AG09319 (cell line): ENCODE data around the gene PLA2G12B.
"Not testable (repeated sequence)": the region's sequence is repeated elsewhere in the genome, so short reads cannot be mapped to it uniquely, and the experiment has no call there.

Experiments used
- DNase-seq: peaks from one replicate; pipeline ENCODE4 v3.0.0-alpha.2; 2010; ENCODE audit warnings: low read depth; ENCODE audit errors: extremely low read depth
- TF ChIP-seq, protein P1 (sequence below): IDR thresholded peaks from 2 replicates; pipeline ENCODE4 v1.5.1; 2011; ENCODE audit warnings: low read depth, mild to moderate bottlenecking, inconsistent platforms, low read length, moderate library complexity

PLA2G12B gene

DNA sequence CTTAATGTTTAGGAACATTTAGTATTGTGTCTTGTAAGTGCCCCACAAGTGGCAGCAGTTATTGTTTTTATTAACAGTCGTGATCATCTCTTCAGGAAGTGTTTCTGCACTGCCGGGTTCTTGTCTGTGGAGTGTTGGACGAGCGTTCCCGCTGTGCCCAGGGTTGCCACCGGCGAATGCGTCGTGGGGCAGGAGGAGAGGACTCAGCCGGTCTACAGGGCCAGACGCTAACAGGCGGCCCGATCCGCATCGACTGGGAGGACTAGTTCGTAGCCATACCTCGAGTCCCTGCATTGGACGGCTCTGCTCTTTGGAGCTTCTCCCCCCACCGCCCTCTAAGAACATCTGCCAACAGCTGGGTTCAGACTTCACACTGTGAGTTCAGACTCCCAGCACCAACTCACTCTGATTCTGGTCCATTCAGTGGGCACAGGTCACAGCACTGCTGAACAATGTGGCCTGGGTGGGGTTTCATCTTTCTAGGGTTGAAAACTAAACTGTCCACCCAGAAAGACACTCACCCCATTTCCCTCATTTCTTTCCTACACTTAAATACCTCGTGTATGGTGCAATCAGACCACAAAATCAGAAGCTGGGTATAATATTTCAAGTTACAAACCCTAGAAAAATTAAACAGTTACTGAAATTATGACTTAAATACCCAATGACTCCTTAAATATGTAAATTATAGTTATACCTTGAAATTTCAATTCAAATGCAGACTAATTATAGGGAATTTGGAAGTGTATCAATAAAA, 22.2 kb downstream of the PLA2G12B start:
- TF ChIP-seq, protein P1, sequence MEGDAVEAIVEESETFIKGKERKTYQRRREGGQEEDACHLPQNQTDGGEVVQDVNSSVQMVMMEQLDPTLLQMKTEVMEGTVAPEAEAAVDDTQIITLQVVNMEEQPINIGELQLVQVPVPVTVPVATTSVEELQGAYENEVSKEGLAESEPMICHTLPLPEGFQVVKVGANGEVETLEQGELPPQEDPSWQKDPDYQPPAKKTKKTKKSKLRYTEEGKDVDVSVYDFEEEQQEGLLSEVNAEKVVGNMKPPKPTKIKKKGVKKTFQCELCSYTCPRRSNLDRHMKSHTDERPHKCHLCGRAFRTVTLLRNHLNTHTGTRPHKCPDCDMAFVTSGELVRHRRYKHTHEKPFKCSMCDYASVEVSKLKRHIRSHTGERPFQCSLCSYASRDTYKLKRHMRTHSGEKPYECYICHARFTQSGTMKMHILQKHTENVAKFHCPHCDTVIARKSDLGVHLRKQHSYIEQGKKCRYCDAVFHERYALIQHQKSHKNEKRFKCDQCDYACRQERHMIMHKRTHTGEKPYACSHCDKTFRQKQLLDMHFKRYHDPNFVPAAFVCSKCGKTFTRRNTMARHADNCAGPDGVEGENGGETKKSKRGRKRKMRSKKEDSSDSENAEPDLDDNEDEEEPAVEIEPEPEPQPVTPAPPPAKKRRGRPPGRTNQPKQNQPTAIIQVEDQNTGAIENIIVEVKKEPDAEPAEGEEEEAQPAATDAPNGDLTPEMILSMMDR: no peak
- DNase-seq: no peak

DNA sequence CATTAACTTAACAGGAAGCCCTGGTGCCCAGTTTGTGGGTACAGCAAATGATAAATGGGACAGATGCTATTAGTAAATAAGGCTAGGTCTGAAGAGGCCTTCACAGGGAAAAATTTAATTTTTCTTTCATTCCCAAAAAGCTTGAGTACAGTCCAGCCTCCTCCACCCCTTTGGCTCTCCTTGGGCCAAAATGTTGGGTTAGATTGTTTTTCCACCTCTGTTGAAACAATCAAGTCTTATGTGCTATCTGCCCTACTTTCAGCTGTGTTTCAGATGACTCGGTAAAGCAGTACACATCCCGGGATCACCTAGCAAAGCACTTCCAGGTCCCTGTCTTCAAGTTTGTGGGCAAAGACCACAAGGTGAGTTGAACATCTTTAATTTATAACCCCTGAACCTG, 24.3 kb downstream of the PLA2G12B start:
- no peak for DNase-seq
- TF ChIP-seq, protein P1: no peak

DNA sequence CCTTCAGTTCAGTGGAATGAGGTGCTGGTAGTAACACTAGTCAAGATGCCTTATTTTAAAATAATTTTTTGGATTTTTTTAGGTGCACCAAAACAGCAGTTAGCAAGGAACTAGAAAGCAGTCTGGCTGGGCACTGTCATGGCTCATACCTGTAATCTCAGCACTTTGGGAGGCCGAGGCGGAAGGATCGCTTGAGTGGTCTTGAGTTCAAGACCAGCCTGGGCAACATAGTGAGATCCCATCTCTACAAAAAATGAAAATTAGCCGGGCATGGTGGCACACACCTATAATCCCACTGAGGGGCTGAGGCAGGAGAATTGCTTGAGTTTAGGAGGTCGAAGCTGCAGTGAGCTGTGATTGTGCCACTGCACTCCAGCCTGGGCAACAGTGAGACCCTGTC, 25.8 kb downstream of the PLA2G12B start:
- no peak for DNase-seq
- TF ChIP-seq, protein P1: no peak

DNA sequence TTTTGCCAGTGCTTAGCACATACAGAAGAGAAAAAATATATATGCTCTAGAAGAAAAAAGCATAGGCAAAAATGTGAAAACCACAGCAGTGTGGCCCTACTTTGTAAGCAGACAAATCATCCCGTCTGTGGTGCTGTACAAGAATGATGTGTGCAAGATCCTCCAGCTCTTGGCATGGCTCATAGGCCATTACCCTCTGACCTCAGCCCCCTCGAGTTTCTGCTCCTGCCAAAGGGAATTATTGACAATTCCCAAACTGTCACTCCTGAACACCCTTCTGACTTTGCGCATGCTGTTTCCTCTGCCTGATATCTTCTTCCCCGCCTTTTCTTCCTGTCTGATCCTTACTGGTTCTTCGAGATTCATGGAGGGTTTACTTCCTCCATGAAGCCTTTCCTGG, 27.1 kb downstream of the PLA2G12B start:
- DNase-seq: no peak
- TF ChIP-seq, protein P1: no peak

DNA sequence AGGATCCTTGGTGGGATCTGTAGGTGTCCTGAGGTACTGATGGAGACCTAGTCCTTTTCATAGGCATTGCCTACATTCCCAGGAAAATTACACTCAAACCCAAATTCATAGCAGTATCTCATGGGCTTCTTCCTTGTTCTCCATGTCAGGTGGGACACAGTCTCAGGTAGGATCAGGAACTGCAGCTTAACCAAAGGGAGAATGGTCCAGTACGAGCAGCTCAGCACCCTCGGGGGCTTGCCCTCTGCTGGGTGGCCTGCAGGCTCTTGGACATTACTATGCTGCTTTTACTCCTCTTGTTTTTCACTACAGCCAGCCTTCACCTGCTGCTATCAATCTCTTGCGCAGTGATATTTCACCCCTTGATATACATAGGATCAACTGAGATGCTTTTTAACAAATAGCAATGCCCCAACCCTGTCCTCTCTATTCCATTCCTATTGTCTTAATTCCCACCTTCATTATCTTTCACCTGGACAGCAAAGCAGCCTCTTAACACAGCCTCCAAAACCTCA, 28.6 kb downstream of the PLA2G12B start:
- TF ChIP-seq, protein P1: no peak
- DNase-seq: no peak

DNA sequence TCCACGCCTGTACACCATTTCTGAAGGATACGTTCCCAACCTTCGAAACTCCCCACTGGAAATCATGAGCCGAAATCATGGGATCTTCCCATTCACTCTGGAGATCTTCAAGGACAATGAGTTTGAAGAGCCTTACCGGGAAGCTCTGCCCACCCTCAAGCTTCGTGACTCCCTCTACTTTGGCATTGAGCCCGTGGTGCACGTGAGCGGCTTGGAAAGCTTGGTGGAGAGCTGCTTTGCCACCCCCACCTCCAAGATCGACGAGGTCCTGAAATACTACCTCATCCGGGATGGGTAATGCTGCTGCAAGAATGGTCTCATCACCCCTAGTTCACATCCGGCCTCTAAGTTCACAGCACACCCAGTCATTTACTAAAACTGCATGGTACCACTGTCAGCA, 30.3 kb downstream of the PLA2G12B start:
- DNase-seq: no peak
- TF ChIP-seq, protein P1: no peak

DNA sequence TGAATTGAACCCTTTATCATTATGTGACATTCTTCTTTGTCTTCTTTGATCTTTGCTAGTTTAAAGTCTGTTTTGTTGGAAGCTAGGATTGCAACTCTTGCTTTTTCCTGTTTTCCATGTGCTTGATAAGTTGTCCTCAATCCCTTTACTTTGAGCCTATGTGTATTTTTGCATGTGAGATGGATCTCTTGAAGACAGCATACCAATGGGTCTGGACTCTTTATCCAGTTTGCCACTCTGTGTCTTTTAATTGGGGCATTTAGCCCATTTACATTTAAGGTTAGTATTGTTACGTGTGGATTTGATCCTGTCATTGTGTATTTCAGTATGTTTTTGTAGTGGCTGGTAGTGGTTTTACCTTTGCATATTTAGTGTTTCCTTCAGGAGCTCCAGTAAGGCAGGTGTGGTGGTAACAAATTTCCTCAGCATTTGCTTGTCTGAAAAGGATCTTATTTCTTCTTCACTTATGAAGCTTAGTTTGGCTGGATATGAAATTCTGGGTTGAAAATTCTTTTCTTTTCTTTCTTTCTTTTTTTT, 33.4 kb downstream of the PLA2G12B start:
- DNase-seq: not testable (repeated sequence)
